ENCODE data around the gene ANKS1B. TPM values are rescaled to one million over a fixed set of nuclear protein-coding genes. Genes with fewer than 3 reads are reported as not detected.

Gene ANKS1B
- total RNA-seq, 3 donors from 2014 or later (not counting 1 experiment from before 2014, with no cell fraction given), result not detected

DNA sequence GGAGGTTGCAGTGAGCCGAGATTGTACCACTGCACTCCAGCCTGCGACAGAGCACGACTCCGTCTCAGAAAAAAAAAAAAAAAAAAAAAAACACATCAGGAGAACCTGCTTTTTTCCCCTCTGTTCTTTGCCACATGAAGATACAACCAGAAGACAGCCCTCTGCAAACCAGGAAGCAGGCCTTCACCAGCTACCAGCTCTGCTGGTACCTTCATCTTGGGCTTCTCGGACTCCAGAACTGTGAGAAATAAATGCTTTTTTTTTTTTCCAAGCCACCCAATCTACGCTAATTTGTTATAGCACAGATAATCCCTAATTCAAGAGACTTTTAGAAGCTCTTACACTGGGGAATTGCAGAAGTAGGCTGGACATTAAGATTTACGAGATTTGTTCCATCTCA lies 216.0 kb downstream of the ANKS1B start:
- Histone ChIP-seq H3K27me3 (ENCODE audit: control insufficient read depth, insufficient read depth, low read length) (no peaks in the 10 kb centered on the region), H3K36me3 (ENCODE audit: control insufficient read depth, insufficient read depth, low read length) (no peaks in the 10 kb centered on the region), H3K4me1 (ENCODE audit: control insufficient read depth, insufficient read depth, low read length) (no peaks in the 10 kb centered on the region), H3K9me3 (ENCODE audit: control insufficient read depth, insufficient read depth, low read length) (no peaks in the 10 kb centered on the region), H3K4me3 (ENCODE audit: low read length) (no peak overlapping the region), H3K27ac (ENCODE audit: low read length) (no peak overlapping the region)
- Mint-ChIP-seq H3K9me3 (peaks cover 5 to 6% of the 10 kb centered on the region in 2 donors), H3K4me1 (no peaks in the 10 kb centered on the region), H3K27ac (no peak overlapping the region), H3K27me3 (ENCODE audit: low read depth in 2 of 2) (no peaks in the 10 kb centered on the region), H3K4me3 (no peak overlapping the region), H3K36me3 (no peaks in the 10 kb centered on the region)
- DNase-seq (no peak), ATAC-seq (no peak)
- TF ChIP-seq, protein P1, sequence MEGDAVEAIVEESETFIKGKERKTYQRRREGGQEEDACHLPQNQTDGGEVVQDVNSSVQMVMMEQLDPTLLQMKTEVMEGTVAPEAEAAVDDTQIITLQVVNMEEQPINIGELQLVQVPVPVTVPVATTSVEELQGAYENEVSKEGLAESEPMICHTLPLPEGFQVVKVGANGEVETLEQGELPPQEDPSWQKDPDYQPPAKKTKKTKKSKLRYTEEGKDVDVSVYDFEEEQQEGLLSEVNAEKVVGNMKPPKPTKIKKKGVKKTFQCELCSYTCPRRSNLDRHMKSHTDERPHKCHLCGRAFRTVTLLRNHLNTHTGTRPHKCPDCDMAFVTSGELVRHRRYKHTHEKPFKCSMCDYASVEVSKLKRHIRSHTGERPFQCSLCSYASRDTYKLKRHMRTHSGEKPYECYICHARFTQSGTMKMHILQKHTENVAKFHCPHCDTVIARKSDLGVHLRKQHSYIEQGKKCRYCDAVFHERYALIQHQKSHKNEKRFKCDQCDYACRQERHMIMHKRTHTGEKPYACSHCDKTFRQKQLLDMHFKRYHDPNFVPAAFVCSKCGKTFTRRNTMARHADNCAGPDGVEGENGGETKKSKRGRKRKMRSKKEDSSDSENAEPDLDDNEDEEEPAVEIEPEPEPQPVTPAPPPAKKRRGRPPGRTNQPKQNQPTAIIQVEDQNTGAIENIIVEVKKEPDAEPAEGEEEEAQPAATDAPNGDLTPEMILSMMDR (IDR thresholded peaks at IDR 0.05), result no peak
- intact Hi-C loops (cut with micrococcal nuclease), result no loop called here
- WGBS (ENCODE audit: insufficient coverage), result 91% methylated on average over 7 of the region's 7 CpGs

DNA sequence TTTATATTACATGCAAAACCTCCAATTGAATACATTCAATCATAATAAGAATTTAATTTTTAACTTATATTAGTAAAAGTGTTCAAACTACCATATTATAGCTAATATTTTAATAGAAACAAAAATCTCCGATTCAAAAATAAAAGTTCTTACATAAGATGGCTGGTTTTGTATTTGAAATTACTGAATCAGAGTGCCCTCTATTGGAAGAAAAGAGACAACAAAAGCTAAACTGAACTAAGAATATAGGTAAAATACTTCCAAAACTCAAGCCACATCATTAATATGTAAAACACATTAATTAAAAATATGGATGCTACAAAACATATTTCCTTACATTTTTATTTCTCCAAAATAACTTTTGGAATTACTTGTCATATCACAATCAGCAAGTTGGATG lies 216.9 kb downstream of the ANKS1B start:
- ATAC-seq (no peak), DNase-seq (no peak)
- H3K27ac Mint-ChIP-seq, result no peak overlapping the region
- Histone ChIP-seq H3K27ac (ENCODE audit: low read length) (no peak overlapping the region), H3K36me3 (ENCODE audit: control insufficient read depth, insufficient read depth, low read length) (no peaks in the 10 kb centered on the region), H3K4me1 (ENCODE audit: control insufficient read depth, insufficient read depth, low read length) (no peaks in the 10 kb centered on the region), H3K9me3 (ENCODE audit: control insufficient read depth, insufficient read depth, low read length) (no peaks in the 10 kb centered on the region), H3K4me3 (ENCODE audit: low read length) (no peak overlapping the region), H3K27me3 (ENCODE audit: control insufficient read depth, insufficient read depth, low read length) (no peaks in the 10 kb centered on the region)
- H3K36me3 Mint-ChIP-seq, result no peaks in the 10 kb centered on the region
- H3K4me3 Mint-ChIP-seq, result no peak overlapping the region
- peaks cover 5 to 6% of the 10 kb centered on the region in 2 donors for H3K9me3 Mint-ChIP-seq
- WGBS (ENCODE audit: insufficient coverage), result no CpG with 5 or more reads among the region's 1 CpG
- TF ChIP-seq, protein P1 (IDR thresholded peaks at IDR 0.05), result no peak
- no peaks in the 10 kb centered on the region for H3K4me1 Mint-ChIP-seq
- intact Hi-C loops (cut with micrococcal nuclease), result no loop called here
- H3K27me3 Mint-ChIP-seq (ENCODE audit: low read depth in 2 of 2), result no peaks in the 10 kb centered on the region

DNA sequence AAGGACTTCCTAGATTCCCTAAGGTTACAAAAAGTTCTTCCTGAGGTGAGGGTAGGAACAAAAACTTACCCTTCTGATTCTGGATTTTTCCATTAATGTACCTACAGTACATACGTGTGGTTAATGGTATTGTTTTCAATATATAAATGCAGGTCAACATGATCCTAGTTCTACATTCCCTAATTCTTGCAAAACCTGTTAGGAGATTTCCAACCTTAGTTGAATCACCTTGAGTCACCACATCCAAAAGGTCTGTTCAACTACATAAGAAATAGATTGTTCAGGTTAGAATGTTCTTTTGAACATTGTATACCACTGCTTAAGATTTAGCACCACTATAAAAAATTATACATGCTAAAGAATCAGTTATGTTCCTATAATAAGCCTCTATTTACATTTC lies 218.3 kb downstream of the ANKS1B start:
- H3K4me1 ChIP-seq (ENCODE audit: control insufficient read depth, insufficient read depth, low read length), result no peaks in the 10 kb centered on the region
- no peaks in the 10 kb centered on the region for H3K27me3 Mint-ChIP-seq (ENCODE audit: low read depth in 2 of 2)
- no peak overlapping the region for H3K27ac ChIP-seq (ENCODE audit: low read length)
- no CpG with 5 or more reads among the region's 1 CpG for WGBS (ENCODE audit: insufficient coverage)
- intact Hi-C loops (cut with micrococcal nuclease), result no loop called here
- TF ChIP-seq, protein P1 (IDR thresholded peaks at IDR 0.05), result no peak
- H3K4me3 ChIP-seq (ENCODE audit: low read length), result no peak overlapping the region
- H3K27me3 ChIP-seq (ENCODE audit: control insufficient read depth, insufficient read depth, low read length), result no peaks in the 10 kb centered on the region
- H3K36me3 Mint-ChIP-seq, result no peaks in the 10 kb centered on the region
- DNase-seq (no peak), ATAC-seq (no peak)
- H3K9me3 Mint-ChIP-seq, result peaks cover 3 to 6% of the 10 kb centered on the region in 2 donors
- no peak overlapping the region for H3K27ac Mint-ChIP-seq
- no peaks in the 10 kb centered on the region for H3K9me3 ChIP-seq (ENCODE audit: control insufficient read depth, insufficient read depth, low read length)
- no peak overlapping the region for H3K4me3 Mint-ChIP-seq
- no peaks in the 10 kb centered on the region for H3K36me3 ChIP-seq (ENCODE audit: control insufficient read depth, insufficient read depth, low read length)
- no peaks in the 10 kb centered on the region for H3K4me1 Mint-ChIP-seq

DNA sequence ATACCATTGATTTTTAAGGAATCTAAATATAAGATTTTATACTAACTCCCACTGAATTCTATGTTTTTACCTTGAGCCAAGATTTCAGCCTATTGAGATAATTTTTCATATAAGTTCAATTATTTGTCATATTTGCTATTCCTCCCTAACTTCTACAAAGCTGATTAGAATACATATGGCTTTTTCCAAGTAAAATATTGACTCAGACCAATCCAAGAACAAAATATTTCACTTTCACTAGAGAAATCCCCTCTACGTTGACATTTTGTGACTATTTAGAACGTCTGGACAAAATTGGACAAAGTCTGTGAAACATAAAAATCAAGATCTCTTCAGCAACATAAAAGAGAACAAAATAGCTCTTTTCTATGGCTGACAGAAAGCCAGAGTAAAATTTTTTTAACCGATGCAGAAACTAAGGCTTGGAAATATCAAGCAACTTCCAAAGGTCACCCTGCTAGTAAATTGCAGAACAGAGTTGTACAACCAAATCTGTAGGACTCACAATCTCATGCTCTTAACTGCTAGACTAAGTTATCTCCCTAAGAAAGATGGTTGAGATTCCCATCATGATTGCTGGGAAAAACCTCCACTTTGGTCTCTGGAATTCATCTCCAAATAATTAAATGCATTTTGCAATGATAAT lies 219.1 kb downstream of the ANKS1B start:
- ATAC-seq (no peak), DNase-seq (no peak)
- Histone ChIP-seq H3K27me3 (ENCODE audit: control insufficient read depth, insufficient read depth, low read length) (no peaks in the 10 kb centered on the region), H3K4me3 (ENCODE audit: low read length) (no peak overlapping the region), H3K36me3 (ENCODE audit: control insufficient read depth, insufficient read depth, low read length) (no peaks in the 10 kb centered on the region), H3K9me3 (ENCODE audit: control insufficient read depth, insufficient read depth, low read length) (no peaks in the 10 kb centered on the region), H3K4me1 (ENCODE audit: control insufficient read depth, insufficient read depth, low read length) (no peaks in the 10 kb centered on the region), H3K27ac (ENCODE audit: low read length) (no peak overlapping the region)
- Mint-ChIP-seq H3K27me3 (ENCODE audit: low read depth in 2 of 2) (no peaks in the 10 kb centered on the region), H3K36me3 (no peaks in the 10 kb centered on the region), H3K9me3 (peaks cover 3 to 8% of the 10 kb centered on the region in 2 donors), H3K4me3 (no peak overlapping the region), H3K4me1 (no peaks in the 10 kb centered on the region), H3K27ac (no peak overlapping the region)
- WGBS (ENCODE audit: insufficient coverage), result 84% methylated on average over 3 of the region's 3 CpGs
- intact Hi-C loops (cut with micrococcal nuclease), result no loop called here
- TF ChIP-seq, protein P1 (IDR thresholded peaks at IDR 0.05), result no peak

Measured in natural killer cell (primary cell).